ENCODE results near the gene HECTD2.

The HECTD2 gene

GRCh38 chr10:91550021-91550420 is 139.9 kb downstream of the HECTD2 start:
- ChIA-PET CTCF (no interaction called here), POLR2A (no interaction called here)
- DNase-seq (ENCODE audit: extremely low spot score): no peak
- no peak for TF ChIP-seq FOXA1 (IDR thresholded peaks at IDR 0.05)
- no peak for TF ChIP-seq TARDBP (IDR thresholded peaks at IDR 0.05)

DNA sequence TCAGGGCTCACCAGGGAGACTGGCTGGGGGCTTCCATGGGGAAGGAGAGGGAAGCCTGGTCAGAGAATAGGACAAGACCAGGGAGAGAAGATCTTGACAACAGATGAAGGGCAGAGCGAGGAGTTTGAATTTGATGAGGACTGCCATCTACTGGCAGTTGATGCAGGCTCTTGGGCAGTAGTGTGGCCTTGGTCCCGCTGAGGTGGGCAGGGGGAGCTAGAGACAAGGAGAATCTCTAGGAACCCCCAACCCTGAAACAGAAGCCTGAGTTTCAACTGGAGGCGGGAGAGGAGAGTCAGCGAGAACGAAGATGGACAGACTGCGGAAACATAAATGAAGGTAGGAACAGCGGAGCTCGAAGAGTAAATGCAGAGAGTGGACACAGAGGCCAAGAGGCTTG is 141.7 kb downstream of the HECTD2 start:
- ChIA-PET POLR2A (interaction anchor here (0.6 to 1.0 kb wide), 2 partner anchors 83 to 143 kb away, joined by 3 to 4 read pairs; no protein-coding TSS in a partner anchor), CTCF (interaction anchor here (0.6 to 3.1 kb wide), 14 partner anchors 11 to 253 kb away, joined by 3 to 24 read pairs (median 3); partner anchors contain the start of gene PPP1R3C)
- no peak for TF ChIP-seq SP1 (IDR thresholded peaks at IDR 0.05)
- TF ChIP-seq FOXA1 (IDR thresholded peaks at IDR 0.05): no peak
- TF ChIP-seq NFRKB (IDR thresholded peaks at IDR 0.05): no peak
- TF ChIP-seq BHLHE40 (IDR thresholded peaks at IDR 0.05; ENCODE audit: borderline replicate concordance): no peak
- no peak for TF ChIP-seq FOXK2 (IDR thresholded peaks at IDR 0.05)
- TF ChIP-seq, protein P1, sequence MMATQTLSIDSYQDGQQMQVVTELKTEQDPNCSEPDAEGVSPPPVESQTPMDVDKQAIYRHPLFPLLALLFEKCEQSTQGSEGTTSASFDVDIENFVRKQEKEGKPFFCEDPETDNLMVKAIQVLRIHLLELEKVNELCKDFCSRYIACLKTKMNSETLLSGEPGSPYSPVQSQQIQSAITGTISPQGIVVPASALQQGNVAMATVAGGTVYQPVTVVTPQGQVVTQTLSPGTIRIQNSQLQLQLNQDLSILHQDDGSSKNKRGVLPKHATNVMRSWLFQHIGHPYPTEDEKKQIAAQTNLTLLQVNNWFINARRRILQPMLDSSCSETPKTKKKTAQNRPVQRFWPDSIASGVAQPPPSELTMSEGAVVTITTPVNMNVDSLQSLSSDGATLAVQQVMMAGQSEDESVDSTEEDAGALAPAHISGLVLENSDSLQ (IDR thresholded peaks at IDR 0.05): no peak
- no peak for TF ChIP-seq ELF4 (IDR thresholded peaks at IDR 0.05)
- TF ChIP-seq CTBP1 (IDR thresholded peaks at IDR 0.05; ENCODE audit: borderline replicate concordance): no peak
- TF ChIP-seq ARNT (IDR thresholded peaks at IDR 0.05): no peak
- no peak for TF ChIP-seq FOXM1 (IDR thresholded peaks at IDR 0.05; ENCODE audit: borderline replicate concordance)
- TF ChIP-seq SUZ12 (IDR thresholded peaks at IDR 0.05): no peak
- TF ChIP-seq TARDBP (IDR thresholded peaks at IDR 0.05): no peak
- TF ChIP-seq L3MBTL2 (conservative IDR thresholded peaks at IDR 0.05): no peak
- no peak for TF ChIP-seq ZNF384 (IDR thresholded peaks at IDR 0.05)
- peak; percentile 60 for DNase-seq (ENCODE audit: extremely low spot score)

- ChIA-PET POLR2A (interaction anchor here (0.6 to 1.0 kb wide), 2 partner anchors 83 to 142 kb away, joined by 3 to 4 read pairs; no protein-coding TSS in a partner anchor), CTCF (interaction anchor here (0.6 to 3.1 kb wide), 15 partner anchors 12 to 254 kb away, joined by 3 to 24 read pairs (median 3); partner anchors contain the start of gene PPP1R3C)
- TF ChIP-seq HDGF (IDR thresholded peaks at IDR 0.05; ENCODE audit: borderline replicate concordance) (no peak), ZNF384 (IDR thresholded peaks at IDR 0.05) (no peak), ELF4 (IDR thresholded peaks at IDR 0.05) (no peak), FOXA1 (IDR thresholded peaks at IDR 0.05) (no peak), BHLHE40 (IDR thresholded peaks at IDR 0.05; ENCODE audit: borderline replicate concordance) (no peak), FOXM1 (IDR thresholded peaks at IDR 0.05; ENCODE audit: borderline replicate concordance) (no peak), TARDBP (IDR thresholded peaks at IDR 0.05) (no peak), LEF1 (IDR thresholded peaks at IDR 0.05; ENCODE audit: borderline replicate concordance) (no peak), L3MBTL2 (conservative IDR thresholded peaks at IDR 0.05) (no peak), CTBP1 (IDR thresholded peaks at IDR 0.05; ENCODE audit: borderline replicate concordance) (no peak), NFRKB (IDR thresholded peaks at IDR 0.05) (no peak), FOXK2 (IDR thresholded peaks at IDR 0.05) (no peak)
- TF ChIP-seq, protein P1 (IDR thresholded peaks at IDR 0.05): no peak
- DNase-seq (ENCODE audit: extremely low spot score): peak; percentile 12
These were observed 142.3 kb downstream of the HECTD2 start for GRCh38 chr10:91552274-91553095.

DNA sequence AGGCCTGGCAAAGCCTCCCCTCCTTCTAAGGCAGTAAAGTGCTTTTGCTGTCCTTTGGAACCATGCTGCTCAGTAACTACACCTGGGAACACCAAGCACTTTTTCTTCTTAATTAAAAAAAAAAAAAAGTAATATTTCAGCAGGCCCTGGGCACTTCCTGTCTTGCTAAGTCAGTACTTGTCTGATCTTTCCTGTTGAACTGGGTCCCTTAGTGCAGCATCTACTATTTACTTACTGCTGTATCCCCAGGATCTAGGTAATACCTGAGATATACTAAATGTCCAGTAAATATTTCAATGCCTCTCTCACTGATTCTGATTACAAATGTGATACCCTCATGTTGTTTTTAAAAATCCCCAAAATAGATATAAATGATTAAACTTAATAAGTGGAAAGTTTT is 145.3 kb downstream of the HECTD2 start:
- no peak for TF ChIP-seq ZNF384 (IDR thresholded peaks at IDR 0.05)
- TF ChIP-seq ELF4 (IDR thresholded peaks at IDR 0.05): no peak
- TF ChIP-seq BHLHE40 (IDR thresholded peaks at IDR 0.05; ENCODE audit: borderline replicate concordance): no peak
- TF ChIP-seq, protein P1 (IDR thresholded peaks at IDR 0.05): no peak
- no peak for DNase-seq (ENCODE audit: extremely low spot score)
- CTCF ChIA-PET: interaction anchor here (0.9 kb wide), 1 partner anchor 56 kb away, joined by 4 read pairs; no protein-coding TSS in a partner anchor
- POLR2A ChIA-PET: no interaction called here

GRCh38 chr10:91556691-91557566 is 146.8 kb downstream of the HECTD2 start:
- ChIA-PET POLR2A (no interaction called here), CTCF (no interaction called here)
- no peak for TF ChIP-seq CTBP1 (IDR thresholded peaks at IDR 0.05; ENCODE audit: borderline replicate concordance)
- TF ChIP-seq BHLHE40 (IDR thresholded peaks at IDR 0.05; ENCODE audit: borderline replicate concordance): no peak
- TF ChIP-seq ARNT (IDR thresholded peaks at IDR 0.05): no peak
- no peak for TF ChIP-seq FOXA1 (IDR thresholded peaks at IDR 0.05)
- no peak for TF ChIP-seq HDGF (IDR thresholded peaks at IDR 0.05; ENCODE audit: borderline replicate concordance)
- no peak for TF ChIP-seq SUZ12 (IDR thresholded peaks at IDR 0.05)
- no peak for TF ChIP-seq FOXK2 (IDR thresholded peaks at IDR 0.05)
- no peak for TF ChIP-seq L3MBTL2 (conservative IDR thresholded peaks at IDR 0.05)
- no peak for TF ChIP-seq NFRKB (IDR thresholded peaks at IDR 0.05)
- TF ChIP-seq ELF4 (IDR thresholded peaks at IDR 0.05): no peak
- TF ChIP-seq ZNF384 (IDR thresholded peaks at IDR 0.05): no peak
- no peak for TF ChIP-seq LEF1 (IDR thresholded peaks at IDR 0.05; ENCODE audit: borderline replicate concordance)
- no peak for TF ChIP-seq SP1 (IDR thresholded peaks at IDR 0.05)
- no peak for TF ChIP-seq FOXM1 (IDR thresholded peaks at IDR 0.05; ENCODE audit: borderline replicate concordance)
- TF ChIP-seq TARDBP (IDR thresholded peaks at IDR 0.05): no peak
- TF ChIP-seq, protein P1 (IDR thresholded peaks at IDR 0.05): no peak
- DNase-seq (ENCODE audit: extremely low spot score): no peak
